ENCODE data around the gene SEPTIN11.

Gene SEPTIN11

GRCh38 chr4:76995776-76996175 is 46.2 kb downstream of the SEPTIN11 start:
- Histone ChIP-seq H3K9me3 (ENCODE audit: control insufficient read depth, insufficient read depth, low read depth, low read length) (no peaks in the 10 kb centered on the region), H3K4me3 (ENCODE audit: low read depth, low read length) (no peak overlapping the region), H3K36me3 (ENCODE audit: control insufficient read depth in 2 of 2, insufficient read depth in 1 of 2, low read length in 2 of 2) (peaks cover 0 to 43% of the 10 kb centered on the region in 2 experiments; a peak in 1 of 3 replicates), H3K4me1 (ENCODE audit: control insufficient read depth, insufficient read depth, low read length) (no peaks in the 10 kb centered on the region), H3K27ac (ENCODE audit: extremely low read depth, low read depth, low read length) (no peak overlapping the region)
- TF ChIP-seq ZNF146 (tag by site-specific recombination; IDR thresholded peaks at IDR 0.05) = no peak
- no peak for TF ChIP-seq ZNF837 (tag by site-specific recombination; IDR thresholded peaks at IDR 0.05)
- TF ChIP-seq ZNF830 (tag by site-specific recombination; IDR thresholded peaks at IDR 0.05; ENCODE audit: low read depth) = no peak
- no peak for TF ChIP-seq ZBTB8A (tag by site-specific recombination; IDR thresholded peaks at IDR 0.05)
- CTCF ChIA-PET = no interaction called here
- POLR2A ChIA-PET = no interaction called here

GRCh38 chr4:76996445-76996844 is 46.9 kb downstream of the SEPTIN11 start:
- Histone ChIP-seq H3K36me3 (ENCODE audit: control insufficient read depth in 2 of 2, insufficient read depth in 1 of 2, low read length in 2 of 2) (peaks cover 0 to 45% of the 10 kb centered on the region in 2 experiments; a peak in 1 of 3 replicates), H3K9me3 (ENCODE audit: control insufficient read depth, insufficient read depth, low read depth, low read length) (no peaks in the 10 kb centered on the region), H3K27ac (ENCODE audit: extremely low read depth, low read depth, low read length) (no peak overlapping the region), H3K4me3 (ENCODE audit: low read depth, low read length) (no peak overlapping the region), H3K4me1 (ENCODE audit: control insufficient read depth, insufficient read depth, low read length) (no peaks in the 10 kb centered on the region)
- CTCF ChIA-PET = no interaction called here
- POLR2A ChIA-PET = no interaction called here
- TF ChIP-seq ZBTB10 (tag by site-specific recombination; IDR thresholded peaks at IDR 0.05) (no peak), ZNF704 (tag by site-specific recombination; IDR thresholded peaks at IDR 0.05) (no peak), ZNF112 (tag by site-specific recombination; IDR thresholded peaks at IDR 0.05) (no peak), ZNF48 (tag by site-specific recombination; IDR thresholded peaks at IDR 0.05) (no peak), KLF17 (tag by site-specific recombination; IDR thresholded peaks at IDR 0.05) (no peak), ZBTB8A (tag by site-specific recombination; IDR thresholded peaks at IDR 0.05) (no peak), ZNF692 (tag by site-specific recombination; IDR thresholded peaks at IDR 0.05) (no peak), ZNF571 (tag by site-specific recombination; IDR thresholded peaks at IDR 0.05) (no peak), TSHZ1 (tag by site-specific recombination; IDR thresholded peaks at IDR 0.05; ENCODE audit: borderline replicate concordance) (no peak), ZNF488 (tag by site-specific recombination; IDR thresholded peaks at IDR 0.05) (no peak), ZBTB17 (tag by site-specific recombination; IDR thresholded peaks at IDR 0.05) (no peak), ZNF776 (tag by site-specific recombination; IDR thresholded peaks at IDR 0.05; ENCODE audit: borderline replicate concordance) (no peak), GLI4 (tag by site-specific recombination; IDR thresholded peaks at IDR 0.05) (no peak)
